GM18505 (cell line): ENCODE data around the gene NKD2.

ENCODE experiments used
- ATAC-seq: cut with Tn5 transposase; IDR thresholded peaks from one replicate; pipeline ENCODE4 v1.9.1; 2021; ENCODE audit not compliant: unreplicated experiment
- POLR2A ChIP-seq: IDR thresholded peaks from 4 replicates; pipeline ENCODE4 v1.6.1; 2011; ENCODE audit warnings: borderline replicate concordance; ENCODE audit not compliant: insufficient read depth, insufficient read length; ENCODE audit errors: extremely low read depth

The NKD2 gene

DNA sequence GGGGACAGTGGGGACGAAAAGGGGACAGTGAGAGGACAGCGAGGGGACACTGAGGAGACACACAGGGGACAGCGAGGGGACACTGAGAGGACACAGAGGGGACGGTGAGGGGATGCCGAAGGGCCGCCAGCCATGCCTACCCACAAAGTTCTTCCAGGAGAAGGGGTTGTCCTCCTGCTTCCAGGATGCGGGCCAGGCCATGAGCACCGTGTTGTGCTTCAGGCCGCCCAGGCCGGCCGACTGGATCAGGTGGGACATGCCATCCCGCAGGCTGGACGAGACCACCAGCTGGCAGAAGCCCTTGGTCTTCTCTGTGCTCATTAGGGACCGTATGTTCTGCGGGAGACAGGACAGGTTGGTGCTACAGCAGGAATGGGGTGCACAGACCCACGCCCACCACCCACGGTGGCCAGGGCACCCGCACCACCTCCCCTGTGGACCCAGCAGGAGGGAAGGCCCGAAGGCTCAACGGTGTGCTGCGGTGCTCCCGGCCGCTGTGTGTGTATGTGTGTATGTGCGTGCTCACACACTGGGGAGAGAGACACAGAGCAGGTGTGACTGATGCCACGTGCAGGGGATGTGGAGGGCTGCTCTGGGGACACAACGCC is 56.6 kb downstream of the NKD2 start:
- TF ChIP-seq POLR2A: no peak
- ATAC-seq: no peak

DNA sequence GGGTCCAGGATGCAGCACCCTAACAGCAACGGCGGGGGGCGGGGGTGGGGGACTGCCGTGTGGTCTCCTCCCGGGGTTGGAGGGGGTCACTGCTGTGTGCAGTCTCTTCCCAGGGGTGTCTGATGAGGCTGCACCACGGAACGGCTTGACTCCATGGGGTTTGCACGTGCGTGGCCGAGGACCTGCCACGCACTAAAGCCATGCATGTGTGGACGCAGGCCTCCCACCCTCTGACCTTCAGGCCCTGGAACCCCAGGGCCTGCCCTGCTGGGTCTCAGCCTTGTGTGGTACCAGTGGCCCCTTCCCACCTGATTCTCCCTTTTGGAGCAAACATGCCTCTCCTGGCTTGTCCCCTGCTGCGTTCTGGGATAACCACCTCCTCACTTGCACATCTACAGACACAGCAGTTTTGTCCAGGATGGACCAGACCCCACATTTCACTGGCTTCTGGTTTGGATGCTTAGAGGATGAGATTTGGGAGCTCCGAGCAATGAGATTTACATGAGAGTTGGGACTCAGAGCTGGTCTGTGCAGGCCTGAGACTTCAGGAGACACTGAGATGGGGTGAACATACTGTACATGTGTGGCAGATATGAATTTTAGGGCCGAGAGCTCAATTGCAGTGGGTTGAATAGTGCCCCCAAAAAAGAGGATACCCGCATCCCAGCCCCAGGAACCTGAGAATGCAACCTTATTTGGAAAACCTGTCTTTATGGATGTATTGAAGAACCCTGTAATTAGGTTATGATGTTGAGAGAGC is 57.5 kb downstream of the NKD2 start:
- no peak for ATAC-seq
- no peak for TF ChIP-seq POLR2A

DNA sequence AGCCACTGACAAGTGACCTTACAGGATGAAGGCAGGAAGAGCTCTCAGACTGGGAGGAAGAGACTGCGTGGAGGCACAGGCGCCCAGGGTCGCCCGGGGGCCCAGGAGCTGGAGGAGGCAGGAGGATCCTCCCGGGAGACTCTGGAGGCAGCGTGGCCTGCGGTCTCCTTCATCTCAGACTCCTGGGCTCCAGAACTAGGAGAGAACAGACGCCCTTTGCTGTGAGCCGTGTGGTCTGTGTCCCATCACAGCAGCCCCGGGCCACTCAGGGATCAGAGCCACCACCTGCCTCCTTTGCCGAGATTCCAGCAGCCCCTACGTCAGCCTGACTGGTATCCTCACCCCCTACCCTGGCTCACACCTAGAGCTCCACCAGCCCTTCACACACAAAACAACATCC is 58.1 kb downstream of the NKD2 start:
- TF ChIP-seq POLR2A: no peak
- ATAC-seq: no peak

DNA sequence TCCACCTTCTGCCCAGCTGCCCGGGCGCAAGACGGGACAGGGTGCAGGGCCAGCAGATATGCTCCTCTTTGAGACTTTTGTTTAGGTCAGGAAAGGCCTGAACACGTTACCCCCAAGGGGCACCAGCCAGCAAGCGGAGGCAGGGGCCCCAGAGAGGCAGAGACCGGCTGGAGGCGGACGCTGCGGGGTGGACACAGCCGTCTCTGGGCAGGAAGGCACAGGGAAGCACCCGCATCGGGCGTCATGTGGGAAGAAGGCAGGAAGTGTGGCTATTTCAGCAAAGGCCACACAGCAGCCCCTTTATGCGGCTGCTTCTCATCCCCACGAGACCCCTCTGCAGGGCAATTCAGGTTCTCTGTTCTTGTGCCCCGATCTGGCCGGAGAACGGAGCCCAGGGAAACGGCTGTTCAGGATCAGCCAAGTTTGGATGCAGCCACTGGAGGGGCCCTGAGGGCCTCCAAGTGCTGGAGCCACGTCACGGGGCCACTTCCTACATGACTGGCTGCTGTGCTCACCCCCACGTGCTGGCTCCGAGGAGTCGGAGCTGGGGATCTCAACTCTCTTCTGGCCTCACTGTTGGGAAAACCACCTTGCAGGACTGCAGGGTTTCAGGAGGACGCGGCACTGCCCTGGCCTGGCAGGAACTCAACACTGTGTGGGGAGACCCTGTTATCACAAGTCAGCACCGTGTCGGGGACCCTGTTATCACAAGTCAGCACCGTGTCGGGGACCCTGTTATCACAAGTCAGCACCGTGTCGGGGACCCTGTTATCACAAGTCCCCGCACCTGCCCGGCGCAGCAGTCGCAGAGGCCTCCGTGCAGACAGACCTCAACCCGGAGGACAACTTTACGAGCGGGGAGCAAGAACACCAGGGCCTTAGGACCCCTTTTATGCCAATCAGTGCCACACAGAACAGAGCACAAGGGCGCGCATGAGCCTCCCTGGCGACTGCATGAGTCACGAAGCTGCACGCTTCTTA is 58.8 kb downstream of the NKD2 start:
- TF ChIP-seq POLR2A: no peak
- ATAC-seq: no peak

- no peak for ATAC-seq
- TF ChIP-seq POLR2A: no peak
These were observed 59.7 kb downstream of the NKD2 start for GRCh38 chr5:1068204-1068894.

- no peak for TF ChIP-seq POLR2A
- ATAC-seq: no peak
These were observed 60.5 kb downstream of the NKD2 start for GRCh38 chr5:1068895-1069719.

GRCh38 chr5:1069720-1070088 is 61.1 kb downstream of the NKD2 start:
- ATAC-seq: no peak
- no peak for TF ChIP-seq POLR2A

DNA sequence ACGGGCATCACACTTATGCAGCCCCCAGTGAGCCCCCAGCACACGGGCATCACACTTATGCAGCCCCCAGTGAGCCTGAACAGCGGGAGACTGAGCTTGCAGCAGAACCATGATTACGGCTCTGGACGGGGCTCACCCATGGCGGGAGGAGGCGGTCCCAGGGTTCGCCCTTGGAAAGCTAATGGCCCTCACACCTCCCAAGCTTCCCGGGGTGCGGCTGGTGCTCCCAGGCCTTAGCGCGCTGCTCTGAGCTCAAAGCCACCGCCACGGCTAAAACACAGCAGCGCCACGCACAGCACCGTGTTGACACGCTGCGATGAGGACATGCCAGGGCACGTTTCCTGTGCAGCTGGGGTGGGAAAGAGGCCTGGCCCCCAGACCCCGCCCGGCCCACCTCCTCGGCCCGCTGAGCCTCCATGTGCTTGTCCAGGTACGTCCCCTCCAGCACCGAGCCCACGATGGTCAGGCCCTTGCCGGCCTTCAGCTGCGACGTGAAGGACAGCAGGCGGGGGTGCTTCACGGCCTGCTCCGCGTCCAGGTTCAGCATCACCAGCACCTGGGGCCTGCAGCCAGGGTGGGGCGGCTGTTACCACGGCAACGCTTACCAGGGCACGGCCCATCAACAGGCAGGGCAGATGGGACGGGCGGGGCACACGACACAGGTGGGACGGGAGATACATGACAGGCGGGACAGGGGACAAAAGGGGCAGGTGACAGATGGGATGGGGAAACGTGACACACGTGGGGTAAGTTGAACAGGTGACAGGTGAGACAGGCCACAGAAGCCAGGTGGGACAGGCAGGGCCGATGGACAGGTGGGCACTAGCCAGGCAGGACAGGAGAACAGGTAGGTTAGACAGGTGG is 64.9 kb downstream of the NKD2 start:
- no peak for TF ChIP-seq POLR2A

GRCh38 chr5:1074226-1074625 is 65.6 kb downstream of the NKD2 start:
- no peak for ATAC-seq
- no peak for TF ChIP-seq POLR2A

More for the DNA sequence above, 64.9 kb downstream of the NKD2 start:
- ATAC-seq: no peak

DNA sequence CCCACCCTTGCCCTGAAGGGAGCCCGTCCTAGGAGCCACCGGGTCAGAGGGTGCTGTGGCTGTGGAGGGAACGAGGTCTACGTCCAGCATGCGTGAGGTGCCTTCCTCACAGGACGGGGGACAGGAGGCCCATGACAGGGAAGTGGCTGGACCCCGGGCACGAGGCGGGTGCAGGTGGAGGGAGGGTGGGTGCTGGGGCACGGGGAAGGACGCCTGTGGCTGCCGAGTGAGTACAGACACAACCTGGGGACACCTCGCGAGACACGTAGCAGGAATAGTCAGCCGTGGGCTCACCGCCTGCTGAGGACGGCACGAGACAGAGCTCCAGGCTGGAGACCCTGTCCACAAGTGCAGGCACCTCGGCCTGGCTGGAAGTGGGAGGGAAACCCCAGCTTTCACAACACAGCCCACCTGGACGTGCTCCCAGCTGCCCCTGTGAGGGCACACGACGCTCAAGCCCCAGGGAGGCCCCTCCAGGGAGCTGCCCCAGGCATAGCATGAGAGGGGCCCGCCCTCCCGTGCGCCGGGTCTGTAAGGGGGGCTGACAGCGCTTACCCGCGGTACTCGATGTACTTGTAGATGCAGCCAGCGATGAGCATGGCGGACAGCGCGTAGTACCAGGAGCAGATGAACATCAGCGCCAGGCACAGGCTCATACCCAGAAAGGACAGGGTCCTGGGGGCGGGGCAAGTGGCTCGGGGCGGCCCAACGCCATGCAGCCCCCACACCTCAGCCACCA is 66.4 kb downstream of the NKD2 start:
- no peak for ATAC-seq
- no peak for TF ChIP-seq POLR2A

DNA sequence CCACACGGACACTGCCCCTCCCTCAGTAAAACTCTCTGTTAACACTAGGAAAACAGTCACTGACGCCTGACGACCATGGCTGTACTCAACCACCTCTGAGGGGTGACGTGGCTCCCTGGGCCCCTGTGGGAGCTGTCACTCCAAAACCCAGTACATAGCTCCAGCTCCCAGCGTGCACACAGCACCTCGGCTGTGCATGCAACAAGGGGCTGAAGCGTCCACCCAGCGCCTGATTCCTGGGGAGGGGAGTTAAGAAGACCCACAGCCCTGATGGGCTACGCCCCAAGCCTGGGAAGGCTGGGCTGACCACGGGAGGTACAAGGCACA is 66.9 kb downstream of the NKD2 start:
- ATAC-seq: no peak
- TF ChIP-seq POLR2A: no peak
